ENCODE results near the gene SFXN5. TPM values are rescaled to one million over a fixed set of nuclear protein-coding genes. Genes with fewer than 3 reads are reported as not detected.

Gene SFXN5
- total RNA-seq, 1 donor from 2014 or later = 21.8 TPM

GRCh38 chr2:73023497-73023896 lies 48.0 kb downstream of the SFXN5 start:
- DNase-seq (ENCODE audit: low read depth, low spot score) = no peak
- Mint-ChIP-seq H3K36me3 (ENCODE audit: low read depth) (no peaks in the 10 kb centered on the region), H3K27me3 (ENCODE audit: low read depth) (no peaks in the 10 kb centered on the region), H3K4me3 (no peak overlapping the region), H3K27ac (ENCODE audit: unreplicated experiment) (no peak overlapping the region), H3K9me3 (no peaks in the 10 kb centered on the region), H3K4me1 (peaks cover 21% of the 10 kb centered on the region)
- TF ChIP-seq, protein P1, sequence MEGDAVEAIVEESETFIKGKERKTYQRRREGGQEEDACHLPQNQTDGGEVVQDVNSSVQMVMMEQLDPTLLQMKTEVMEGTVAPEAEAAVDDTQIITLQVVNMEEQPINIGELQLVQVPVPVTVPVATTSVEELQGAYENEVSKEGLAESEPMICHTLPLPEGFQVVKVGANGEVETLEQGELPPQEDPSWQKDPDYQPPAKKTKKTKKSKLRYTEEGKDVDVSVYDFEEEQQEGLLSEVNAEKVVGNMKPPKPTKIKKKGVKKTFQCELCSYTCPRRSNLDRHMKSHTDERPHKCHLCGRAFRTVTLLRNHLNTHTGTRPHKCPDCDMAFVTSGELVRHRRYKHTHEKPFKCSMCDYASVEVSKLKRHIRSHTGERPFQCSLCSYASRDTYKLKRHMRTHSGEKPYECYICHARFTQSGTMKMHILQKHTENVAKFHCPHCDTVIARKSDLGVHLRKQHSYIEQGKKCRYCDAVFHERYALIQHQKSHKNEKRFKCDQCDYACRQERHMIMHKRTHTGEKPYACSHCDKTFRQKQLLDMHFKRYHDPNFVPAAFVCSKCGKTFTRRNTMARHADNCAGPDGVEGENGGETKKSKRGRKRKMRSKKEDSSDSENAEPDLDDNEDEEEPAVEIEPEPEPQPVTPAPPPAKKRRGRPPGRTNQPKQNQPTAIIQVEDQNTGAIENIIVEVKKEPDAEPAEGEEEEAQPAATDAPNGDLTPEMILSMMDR (conservative IDR thresholded peaks at IDR 0.05) = no peak

DNA sequence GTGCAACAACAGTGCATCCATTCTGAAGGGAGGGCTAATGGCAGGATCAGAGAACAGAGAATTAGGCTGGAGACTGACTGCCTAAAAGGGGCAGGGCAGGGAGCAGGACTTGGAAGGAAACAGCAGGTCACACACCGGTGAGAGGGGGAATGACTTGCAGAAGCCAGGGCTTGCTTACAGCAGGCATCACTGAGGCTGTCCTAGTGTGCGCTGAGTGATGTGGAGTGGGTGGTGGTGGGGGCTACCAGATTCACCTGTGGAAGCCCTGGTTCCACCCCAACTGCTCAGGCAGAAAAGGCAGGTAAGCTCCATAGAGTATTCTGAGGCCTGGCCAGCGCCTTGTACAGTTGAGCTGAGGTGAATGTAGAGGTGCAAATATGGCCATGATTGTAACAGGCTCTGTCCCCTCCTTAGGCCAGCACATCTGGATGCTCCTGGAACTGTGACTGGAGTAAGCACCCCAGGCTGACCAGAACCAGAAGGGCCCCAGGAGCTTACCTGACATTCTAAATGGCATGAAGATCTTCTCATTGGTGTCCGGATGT lies 49.4 kb downstream of the SFXN5 start:
- Mint-ChIP-seq H3K4me3 (no peak overlapping the region), H3K9me3 (no peaks in the 10 kb centered on the region), H3K36me3 (ENCODE audit: low read depth) (peaks cover 2% of the 10 kb centered on the region), H3K4me1 (peaks cover 21% of the 10 kb centered on the region), H3K27me3 (ENCODE audit: low read depth) (no peaks in the 10 kb centered on the region), H3K27ac (ENCODE audit: unreplicated experiment) (peak overlapping the region; percentile 93)
- TF ChIP-seq, protein P1 (conservative IDR thresholded peaks at IDR 0.05) = no peak
- DNase-seq (ENCODE audit: low read depth, low spot score) = no peak

DNA sequence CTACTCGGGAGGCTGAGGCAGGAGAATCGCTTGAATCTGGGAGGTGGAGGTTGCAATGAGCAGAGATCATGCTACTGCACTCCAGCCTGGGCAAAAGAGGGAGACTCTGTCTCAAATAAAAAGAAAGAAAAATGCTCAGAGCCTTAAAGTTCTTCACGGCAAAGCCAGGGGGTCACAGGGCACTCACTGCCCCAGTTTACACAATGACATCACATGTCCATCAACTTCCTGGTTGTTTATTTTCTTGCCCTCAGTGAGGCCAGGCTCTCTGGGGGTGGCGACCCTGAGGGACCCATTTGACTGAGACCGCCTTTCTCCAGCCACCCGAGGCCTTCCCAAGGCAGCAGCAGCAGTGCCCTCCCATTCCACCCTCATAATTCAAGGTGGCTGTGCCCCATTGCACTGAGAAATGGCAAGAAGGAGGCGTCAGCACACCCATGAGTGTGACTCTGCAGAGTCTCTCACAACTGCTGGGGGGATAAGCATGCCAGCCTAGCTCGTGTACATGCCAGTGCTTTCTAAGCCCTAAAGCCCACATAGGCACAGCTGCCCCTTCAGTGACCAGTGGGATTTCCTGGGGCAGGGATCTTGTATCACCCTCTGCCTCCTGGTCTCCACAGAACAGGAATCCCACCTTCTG lies 50.0 kb downstream of the SFXN5 start:
- TF ChIP-seq, protein P1 (conservative IDR thresholded peaks at IDR 0.05) = no peak
- Mint-ChIP-seq H3K27me3 (ENCODE audit: low read depth) (no peaks in the 10 kb centered on the region), H3K9me3 (no peaks in the 10 kb centered on the region), H3K36me3 (ENCODE audit: low read depth) (peaks cover 2% of the 10 kb centered on the region), H3K4me1 (peaks cover 21% of the 10 kb centered on the region), H3K4me3 (no peak overlapping the region), H3K27ac (ENCODE audit: unreplicated experiment) (peak overlapping the region; percentile 93)
- no peak for DNase-seq (ENCODE audit: low read depth, low spot score)

DNA sequence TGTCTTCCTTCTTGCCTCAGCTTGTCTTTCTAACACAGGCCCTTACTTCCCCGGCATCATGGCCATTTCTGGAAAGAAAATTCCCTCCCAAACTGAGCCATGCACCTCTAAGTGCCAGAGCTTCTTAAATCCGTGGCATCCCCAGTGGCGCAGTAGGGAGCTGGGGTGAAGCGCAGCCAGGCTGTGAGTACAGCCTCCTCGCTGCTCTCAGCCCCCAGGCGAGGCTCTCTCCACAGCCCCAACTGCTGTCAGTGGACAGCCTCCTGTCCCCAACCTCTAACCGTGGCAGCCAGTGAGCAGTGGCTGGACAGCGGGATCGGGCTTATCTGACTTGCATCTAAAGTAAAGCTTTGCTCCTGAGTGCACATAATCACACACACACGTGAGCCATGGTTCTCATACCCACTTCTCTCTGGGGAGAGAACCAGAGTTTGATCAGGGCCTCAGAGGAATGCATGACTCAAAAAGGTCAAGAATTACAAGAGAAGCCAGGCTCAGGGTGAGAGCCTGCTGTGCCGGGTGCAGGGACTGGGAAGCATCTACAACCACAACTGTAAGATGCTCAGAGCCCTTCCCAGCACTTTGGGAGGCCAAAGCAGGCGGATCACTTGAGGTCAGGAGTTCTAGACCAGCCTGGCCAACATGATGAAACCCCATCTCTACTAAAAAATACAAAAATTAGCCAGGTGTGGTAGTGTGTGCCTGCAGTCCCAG lies 50.7 kb downstream of the SFXN5 start:
- no peak for DNase-seq (ENCODE audit: low read depth, low spot score)
- Mint-ChIP-seq H3K9me3 (no peaks in the 10 kb centered on the region), H3K4me3 (no peak overlapping the region), H3K4me1 (peaks cover 21% of the 10 kb centered on the region), H3K36me3 (ENCODE audit: low read depth) (peaks cover 5% of the 10 kb centered on the region), H3K27me3 (ENCODE audit: low read depth) (no peaks in the 10 kb centered on the region), H3K27ac (ENCODE audit: unreplicated experiment) (peak overlapping the region; percentile 57)
- TF ChIP-seq, protein P1 (conservative IDR thresholded peaks at IDR 0.05) = no peak

DNA sequence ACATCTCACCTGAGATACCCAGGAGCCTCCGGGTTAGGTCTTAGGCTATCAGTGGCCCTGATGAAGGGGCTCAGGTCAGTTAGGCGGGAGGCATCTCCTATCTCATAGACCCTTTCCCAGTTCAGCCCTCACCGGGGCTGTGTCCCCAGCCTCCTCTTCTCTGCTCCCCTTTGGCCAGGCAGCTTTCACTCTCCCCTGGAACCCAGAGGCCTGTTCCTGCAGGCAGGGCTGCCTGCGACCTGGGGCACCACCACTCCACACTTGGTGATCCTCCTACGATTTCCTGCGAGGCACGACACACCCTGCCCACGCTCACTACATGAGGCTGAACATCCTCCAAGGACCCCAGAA lies 51.2 kb downstream of the SFXN5 start:
- peaks cover 5% of the 10 kb centered on the region for H3K36me3 Mint-ChIP-seq (ENCODE audit: low read depth)
- no peaks in the 10 kb centered on the region for H3K27me3 Mint-ChIP-seq (ENCODE audit: low read depth)
- DNase-seq (ENCODE audit: low read depth, low spot score) = no peak
- no peak overlapping the region for H3K27ac Mint-ChIP-seq (ENCODE audit: unreplicated experiment)
- TF ChIP-seq, protein P1 (conservative IDR thresholded peaks at IDR 0.05) = no peak
- H3K4me1 Mint-ChIP-seq = peaks cover 21% of the 10 kb centered on the region
- no peaks in the 10 kb centered on the region for H3K9me3 Mint-ChIP-seq
- H3K4me3 Mint-ChIP-seq = no peak overlapping the region

Data from neural crest cell (in vitro differentiated cells).